ENCODE measurements around the gene KIF2C.
"Not testable (repeated sequence)": the region's sequence is repeated elsewhere in the genome, so short reads cannot be mapped to it uniquely, and the experiment has no call there.

DNA sequence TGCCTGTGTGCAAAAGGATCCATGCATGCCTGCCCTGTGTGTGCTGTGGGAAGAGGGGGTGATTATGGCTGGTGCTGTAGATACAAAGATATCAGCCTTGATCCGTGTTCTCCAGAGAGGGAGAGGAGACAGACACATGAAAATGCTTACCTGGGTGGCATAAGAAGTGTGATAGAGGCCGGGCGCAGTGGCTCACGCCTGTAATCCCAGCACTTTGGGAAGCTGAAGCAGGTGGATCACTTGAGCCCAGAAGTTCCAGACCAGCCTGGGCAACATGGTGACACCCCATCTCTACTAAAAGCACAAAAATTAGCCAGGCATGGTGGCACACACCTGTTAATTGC, 71.1 kb downstream of the KIF2C start:
- TF ChIP-seq, protein P1, sequence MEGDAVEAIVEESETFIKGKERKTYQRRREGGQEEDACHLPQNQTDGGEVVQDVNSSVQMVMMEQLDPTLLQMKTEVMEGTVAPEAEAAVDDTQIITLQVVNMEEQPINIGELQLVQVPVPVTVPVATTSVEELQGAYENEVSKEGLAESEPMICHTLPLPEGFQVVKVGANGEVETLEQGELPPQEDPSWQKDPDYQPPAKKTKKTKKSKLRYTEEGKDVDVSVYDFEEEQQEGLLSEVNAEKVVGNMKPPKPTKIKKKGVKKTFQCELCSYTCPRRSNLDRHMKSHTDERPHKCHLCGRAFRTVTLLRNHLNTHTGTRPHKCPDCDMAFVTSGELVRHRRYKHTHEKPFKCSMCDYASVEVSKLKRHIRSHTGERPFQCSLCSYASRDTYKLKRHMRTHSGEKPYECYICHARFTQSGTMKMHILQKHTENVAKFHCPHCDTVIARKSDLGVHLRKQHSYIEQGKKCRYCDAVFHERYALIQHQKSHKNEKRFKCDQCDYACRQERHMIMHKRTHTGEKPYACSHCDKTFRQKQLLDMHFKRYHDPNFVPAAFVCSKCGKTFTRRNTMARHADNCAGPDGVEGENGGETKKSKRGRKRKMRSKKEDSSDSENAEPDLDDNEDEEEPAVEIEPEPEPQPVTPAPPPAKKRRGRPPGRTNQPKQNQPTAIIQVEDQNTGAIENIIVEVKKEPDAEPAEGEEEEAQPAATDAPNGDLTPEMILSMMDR (IDR thresholded peaks at IDR 0.05; ENCODE audit: poor library complexity), result not testable (repeated sequence)
- not testable (repeated sequence) for TF ChIP-seq EZH2 (IDR thresholded peaks at IDR 0.05; ENCODE audit: borderline replicate concordance)

Data from hepatocyte (in vitro differentiated cells).